ENCODE measurements around the gene SLC5A1.

The SLC5A1 gene

DNA sequence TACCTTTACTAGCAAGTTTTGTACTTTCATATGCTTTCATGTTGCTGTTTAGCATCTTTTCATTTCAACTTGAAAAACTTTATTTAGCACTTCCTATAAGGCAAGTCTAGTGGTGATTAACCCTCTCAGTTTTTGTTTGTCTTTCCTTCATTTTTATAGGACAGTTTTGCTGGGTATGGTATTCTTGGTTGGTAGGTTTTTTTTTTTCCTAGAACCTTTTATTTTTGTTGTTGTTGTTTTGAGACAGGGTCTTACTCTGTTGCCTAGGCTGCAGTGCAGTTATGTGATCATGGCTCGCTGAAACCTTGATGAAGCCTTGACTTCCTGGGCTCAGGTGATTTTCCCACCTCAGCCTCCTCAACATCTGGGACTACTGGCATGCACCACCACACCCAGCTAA, 29.9 kb upstream of the SLC5A1 start:
- TF ChIP-seq, protein P1, sequence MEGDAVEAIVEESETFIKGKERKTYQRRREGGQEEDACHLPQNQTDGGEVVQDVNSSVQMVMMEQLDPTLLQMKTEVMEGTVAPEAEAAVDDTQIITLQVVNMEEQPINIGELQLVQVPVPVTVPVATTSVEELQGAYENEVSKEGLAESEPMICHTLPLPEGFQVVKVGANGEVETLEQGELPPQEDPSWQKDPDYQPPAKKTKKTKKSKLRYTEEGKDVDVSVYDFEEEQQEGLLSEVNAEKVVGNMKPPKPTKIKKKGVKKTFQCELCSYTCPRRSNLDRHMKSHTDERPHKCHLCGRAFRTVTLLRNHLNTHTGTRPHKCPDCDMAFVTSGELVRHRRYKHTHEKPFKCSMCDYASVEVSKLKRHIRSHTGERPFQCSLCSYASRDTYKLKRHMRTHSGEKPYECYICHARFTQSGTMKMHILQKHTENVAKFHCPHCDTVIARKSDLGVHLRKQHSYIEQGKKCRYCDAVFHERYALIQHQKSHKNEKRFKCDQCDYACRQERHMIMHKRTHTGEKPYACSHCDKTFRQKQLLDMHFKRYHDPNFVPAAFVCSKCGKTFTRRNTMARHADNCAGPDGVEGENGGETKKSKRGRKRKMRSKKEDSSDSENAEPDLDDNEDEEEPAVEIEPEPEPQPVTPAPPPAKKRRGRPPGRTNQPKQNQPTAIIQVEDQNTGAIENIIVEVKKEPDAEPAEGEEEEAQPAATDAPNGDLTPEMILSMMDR (IDR thresholded peaks at IDR 0.05; ENCODE audit: low read length) = no peak
- TF ChIP-seq EZH2phosphoT487 (IDR thresholded peaks at IDR 0.05; ENCODE audit: low read length) (no peak), EZH2 (optimal IDR thresholded peaks at IDR 0.05; ENCODE audit: low read depth, low read length) (no peak)
- DNase-seq = no peak
- Histone ChIP-seq H4K20me1 (ENCODE audit: insufficient read depth, low read length) (no peaks in the 10 kb centered on the region), H3K27ac (ENCODE audit: low read length) (no peak overlapping the region), H3K4me3 (ENCODE audit: low read length) (no peak overlapping the region), H3K4me1 (ENCODE audit: low read length) (no peaks in the 10 kb centered on the region), H3K9me2 (replicated peaks; ENCODE audit: insufficient read depth, low read length) (no peaks in the 10 kb centered on the region), H3K4me2 (ENCODE audit: low read depth, low read length) (no peak overlapping the region), H3K9ac (ENCODE audit: low read length) (no peak overlapping the region), H3K36me3 (replicated peaks; ENCODE audit: insufficient read depth, low read length) (no peaks in the 10 kb centered on the region), H3K9me3 (replicated peaks; ENCODE audit: insufficient read depth, low read length) (no peaks in the 10 kb centered on the region), H3K27me3 (replicated peaks; ENCODE audit: insufficient read depth, low read length) (no peaks in the 10 kb centered on the region), H3F3A (ENCODE audit: insufficient read depth, low read length) (no peaks in the 10 kb centered on the region), H3K79me2 (ENCODE audit: low read length) (no peaks in the 10 kb centered on the region), H2AFZ (ENCODE audit: low read length) (no peak overlapping the region)

DNA sequence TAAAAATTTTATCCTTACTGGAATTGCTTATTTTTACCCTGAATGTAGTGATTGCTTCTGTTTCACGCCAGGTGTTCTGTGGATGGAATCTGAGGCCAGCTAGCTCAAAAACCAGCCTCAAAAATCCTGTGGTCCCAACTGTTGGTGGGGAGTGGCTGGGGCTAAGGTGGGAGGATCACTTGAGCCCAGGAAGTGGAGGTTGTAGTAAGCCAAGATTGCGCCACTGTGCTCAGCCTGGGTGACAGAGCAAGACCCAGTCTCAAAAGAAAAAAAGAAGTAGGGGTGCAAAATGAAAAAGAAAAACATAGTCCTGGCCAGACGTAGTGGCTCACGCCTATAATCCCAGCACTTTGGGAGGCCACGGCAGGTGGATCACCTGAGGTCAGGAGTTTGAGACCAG, 27.0 kb upstream of the SLC5A1 start:
- Histone ChIP-seq H3K9me3 (replicated peaks; ENCODE audit: insufficient read depth, low read length) (no peaks in the 10 kb centered on the region), H3K4me2 (ENCODE audit: low read depth, low read length) (no peak overlapping the region), H3K4me1 (ENCODE audit: low read length) (no peaks in the 10 kb centered on the region), H3K27ac (ENCODE audit: low read length) (no peak overlapping the region), H2AFZ (ENCODE audit: low read length) (no peak overlapping the region), H3F3A (ENCODE audit: insufficient read depth, low read length) (no peaks in the 10 kb centered on the region), H3K36me3 (replicated peaks; ENCODE audit: insufficient read depth, low read length) (no peaks in the 10 kb centered on the region), H3K9ac (ENCODE audit: low read length) (no peak overlapping the region), H3K9me2 (replicated peaks; ENCODE audit: insufficient read depth, low read length) (no peaks in the 10 kb centered on the region), H4K20me1 (ENCODE audit: insufficient read depth, low read length) (no peaks in the 10 kb centered on the region), H3K79me2 (ENCODE audit: low read length) (no peaks in the 10 kb centered on the region), H3K4me3 (ENCODE audit: low read length) (no peak overlapping the region), H3K27me3 (replicated peaks; ENCODE audit: insufficient read depth, low read length) (no peaks in the 10 kb centered on the region)
- no peak for DNase-seq
- TF ChIP-seq EZH2phosphoT487 (IDR thresholded peaks at IDR 0.05; ENCODE audit: low read length) (no peak), EZH2 (optimal IDR thresholded peaks at IDR 0.05; ENCODE audit: low read depth, low read length) (no peak)
- TF ChIP-seq, protein P1 (IDR thresholded peaks at IDR 0.05; ENCODE audit: low read length) = no peak

DNA sequence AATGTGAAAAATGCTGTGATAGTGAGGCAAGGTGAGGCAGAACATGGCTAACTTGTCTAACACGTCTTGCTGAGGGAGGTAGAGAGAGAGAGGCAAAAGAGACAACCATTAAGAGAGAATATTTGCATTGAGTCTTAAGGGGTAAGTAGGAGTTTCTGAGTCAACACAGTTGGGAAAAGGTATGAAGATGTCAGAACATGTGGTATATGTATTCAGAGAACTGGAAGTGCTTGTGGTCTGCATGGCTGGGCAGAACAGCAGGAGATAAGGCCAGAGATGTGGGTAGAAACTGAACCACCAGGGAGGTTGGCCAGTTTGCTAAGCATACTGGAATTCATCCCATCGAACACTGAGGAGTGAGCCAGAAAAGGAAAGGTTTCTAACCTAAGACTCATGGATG, 25.0 kb upstream of the SLC5A1 start:
- Histone ChIP-seq H3F3A (ENCODE audit: insufficient read depth, low read length) (no peaks in the 10 kb centered on the region), H3K9ac (ENCODE audit: low read length) (no peak overlapping the region), H3K79me2 (ENCODE audit: low read length) (no peaks in the 10 kb centered on the region), H4K20me1 (ENCODE audit: insufficient read depth, low read length) (no peaks in the 10 kb centered on the region), H3K27me3 (replicated peaks; ENCODE audit: insufficient read depth, low read length) (no peaks in the 10 kb centered on the region), H3K9me2 (replicated peaks; ENCODE audit: insufficient read depth, low read length) (no peaks in the 10 kb centered on the region), H3K4me2 (ENCODE audit: low read depth, low read length) (no peak overlapping the region), H2AFZ (ENCODE audit: low read length) (no peak overlapping the region), H3K4me3 (ENCODE audit: low read length) (no peak overlapping the region), H3K4me1 (ENCODE audit: low read length) (no peaks in the 10 kb centered on the region), H3K9me3 (replicated peaks; ENCODE audit: insufficient read depth, low read length) (no peaks in the 10 kb centered on the region), H3K27ac (ENCODE audit: low read length) (no peak overlapping the region), H3K36me3 (replicated peaks; ENCODE audit: insufficient read depth, low read length) (no peaks in the 10 kb centered on the region)
- DNase-seq = no peak
- TF ChIP-seq EZH2phosphoT487 (IDR thresholded peaks at IDR 0.05; ENCODE audit: low read length) = no peak
- TF ChIP-seq EZH2 (optimal IDR thresholded peaks at IDR 0.05; ENCODE audit: low read depth, low read length) = no peak
- TF ChIP-seq, protein P1 (IDR thresholded peaks at IDR 0.05; ENCODE audit: low read length) = no peak

Measured in MM.1S (cell line).